ENCODE measurements around the gene PPCDC. TPM values are rescaled to one million over a fixed set of nuclear protein-coding genes. Genes with fewer than 3 reads are reported as not detected.
"Not testable (repeated sequence)": the region's sequence is repeated elsewhere in the genome, so short reads cannot be mapped to it uniquely, and the experiment has no call there.

Gene PPCDC
- polyA plus RNA-seq, 10 donors, result 4.9 to 8.7 (median 7.1) TPM

DNA sequence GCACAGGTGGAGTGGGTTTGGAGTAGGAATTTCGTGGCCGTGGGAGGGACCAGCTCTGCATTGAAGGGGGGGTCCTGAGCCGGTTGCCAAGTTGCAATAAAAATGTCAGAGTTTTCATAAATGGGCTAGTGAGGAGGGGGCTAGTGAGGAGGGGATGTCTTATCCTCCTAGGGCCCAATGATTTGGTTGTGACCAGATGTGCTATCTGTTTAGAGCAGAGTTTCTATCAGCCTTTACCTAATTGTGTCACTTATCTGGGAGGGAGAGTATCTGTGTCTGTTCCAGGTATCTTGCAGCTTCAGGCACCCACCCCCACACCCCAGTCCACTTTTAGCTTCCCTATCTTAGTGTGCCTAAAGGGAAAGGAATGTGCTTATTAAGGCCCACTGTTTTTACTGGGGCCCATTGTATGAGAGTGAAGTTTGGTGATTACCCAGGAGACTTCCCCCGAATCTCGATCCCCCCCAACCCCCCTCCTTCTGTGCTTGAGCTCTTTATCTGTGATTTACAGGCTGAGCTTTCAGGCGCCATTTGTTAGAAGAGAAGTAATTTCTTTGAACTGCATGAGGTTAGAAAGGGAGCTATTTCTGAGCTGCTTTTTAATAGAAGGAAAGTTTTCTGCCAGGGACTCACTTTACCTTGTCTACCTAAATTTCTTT, 42.6 kb downstream of the PPCDC start:
- no peak for DNase-seq

DNA sequence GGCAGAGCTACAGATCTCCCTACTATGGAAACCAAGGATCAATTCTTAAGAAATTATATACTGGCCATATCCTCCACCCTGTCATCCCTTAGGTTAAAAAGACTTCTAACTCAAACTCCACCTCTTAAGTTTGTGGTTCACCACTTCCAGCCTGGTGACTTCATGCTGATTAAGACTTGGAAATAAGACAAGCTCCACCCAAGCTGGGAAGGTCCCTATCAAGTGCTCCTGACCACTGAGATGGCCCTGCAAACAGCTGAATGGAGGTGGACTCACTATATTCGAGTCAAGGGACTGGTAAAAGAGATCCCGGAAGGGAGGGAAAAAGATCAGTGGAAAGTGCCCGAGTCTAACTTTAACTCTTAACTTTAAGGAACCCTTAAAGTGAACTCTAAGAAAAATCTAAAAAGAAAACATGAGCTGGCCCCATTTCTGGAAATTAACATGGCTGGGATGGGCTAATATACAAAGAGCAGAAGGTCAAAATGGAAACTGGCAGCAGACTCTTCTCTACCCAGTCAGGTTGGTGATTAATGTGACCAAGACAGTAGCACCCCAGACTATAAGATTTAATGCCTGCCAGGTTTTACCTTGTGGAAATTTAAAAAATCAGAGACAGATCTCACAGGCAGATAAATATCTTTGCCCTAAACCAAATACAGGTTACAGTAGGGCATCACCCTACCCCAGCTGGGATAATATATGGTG, 43.9 kb downstream of the PPCDC start:
- DNase-seq, result no peak

DNA sequence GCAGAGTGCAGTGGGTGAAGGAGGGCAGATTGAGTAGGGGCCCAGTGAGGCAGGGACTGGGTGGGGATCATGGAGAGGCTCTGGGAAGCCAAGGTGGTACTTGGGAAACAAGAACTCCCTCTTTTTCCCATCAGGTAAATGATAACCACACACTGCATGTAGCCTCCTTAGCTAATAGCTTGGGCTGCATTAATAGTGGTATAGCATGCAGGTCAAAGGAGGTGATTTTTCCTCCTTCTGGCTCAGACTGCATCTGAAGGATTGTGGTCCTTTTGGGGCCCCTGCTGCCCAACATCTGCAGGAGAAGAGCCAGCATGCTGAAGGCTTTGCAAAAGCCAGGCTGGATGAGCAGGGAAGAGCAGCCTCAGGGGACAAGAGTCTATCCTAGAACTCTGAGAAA, 45.4 kb downstream of the PPCDC start:
- no peak for DNase-seq

DNA sequence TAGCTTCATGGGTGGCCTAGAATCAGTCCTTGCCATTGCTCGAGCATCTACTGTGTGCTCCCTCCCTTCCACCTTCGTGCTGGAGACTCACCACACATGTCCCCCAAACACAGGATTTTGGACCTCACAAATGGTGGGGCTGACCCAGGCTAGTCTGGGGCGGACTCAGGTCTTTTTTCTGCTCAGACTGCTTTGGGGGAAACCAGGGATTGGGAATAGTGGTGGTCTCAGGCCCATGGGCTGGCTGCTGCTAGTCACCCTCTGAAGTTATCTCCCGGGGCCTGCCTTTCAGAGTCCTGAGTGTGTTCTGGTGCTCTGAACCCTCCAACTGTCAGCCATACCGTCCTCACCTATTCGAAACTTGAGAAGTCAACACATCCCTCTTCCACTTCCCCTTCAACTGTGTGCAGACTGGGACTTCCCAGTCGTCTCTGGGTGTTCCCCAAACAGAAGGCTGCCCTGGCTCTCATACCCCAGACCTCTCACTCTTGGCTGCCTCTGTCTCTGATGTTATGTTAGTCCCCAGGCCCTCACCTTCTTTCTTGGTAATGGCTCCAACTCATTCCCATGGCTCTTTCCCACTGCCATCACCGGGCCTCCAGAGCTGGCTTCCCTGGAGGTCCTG, 46.0 kb downstream of the PPCDC start:
- DNase-seq, result no peak

DNA sequence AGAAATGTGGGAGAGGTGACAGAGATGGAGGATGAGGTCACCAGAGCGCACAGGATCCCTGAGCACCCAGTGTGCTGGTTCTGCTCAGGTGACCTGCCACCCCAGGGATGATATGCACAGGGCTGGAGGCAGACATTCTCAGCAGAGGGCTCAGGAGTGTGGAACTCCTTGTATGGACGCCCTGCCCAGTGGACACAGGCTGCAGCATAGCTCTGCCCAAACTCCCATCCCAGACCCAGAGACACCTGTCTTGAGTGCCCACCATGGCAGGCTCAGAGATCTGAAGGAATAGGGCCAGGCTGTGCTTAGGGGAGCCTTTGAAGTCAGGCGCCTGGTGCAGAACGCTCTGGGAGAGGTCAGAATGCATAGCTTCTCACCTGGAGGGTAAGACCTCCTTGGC, 47.3 kb downstream of the PPCDC start:
- no peak for DNase-seq

DNA sequence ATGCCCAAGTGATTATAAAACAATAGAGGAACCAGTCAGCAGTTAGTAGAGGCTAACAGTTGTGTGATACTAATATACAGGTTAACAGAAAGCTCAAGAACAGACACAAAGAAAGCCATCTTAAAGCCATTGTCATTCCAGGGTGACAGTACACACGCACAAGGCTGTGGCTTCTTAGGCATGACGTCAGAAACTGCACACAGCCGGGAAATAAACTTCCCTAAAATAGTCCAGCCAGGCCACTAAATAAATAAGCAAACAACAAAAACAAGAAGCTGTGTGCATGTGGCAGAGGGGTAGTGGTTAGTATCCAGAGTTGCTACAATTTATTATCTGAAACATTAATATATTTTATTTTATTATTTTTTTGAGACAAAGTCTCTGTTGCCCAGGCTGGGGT, 49.8 kb downstream of the PPCDC start:
- DNase-seq, result no peak

DNA sequence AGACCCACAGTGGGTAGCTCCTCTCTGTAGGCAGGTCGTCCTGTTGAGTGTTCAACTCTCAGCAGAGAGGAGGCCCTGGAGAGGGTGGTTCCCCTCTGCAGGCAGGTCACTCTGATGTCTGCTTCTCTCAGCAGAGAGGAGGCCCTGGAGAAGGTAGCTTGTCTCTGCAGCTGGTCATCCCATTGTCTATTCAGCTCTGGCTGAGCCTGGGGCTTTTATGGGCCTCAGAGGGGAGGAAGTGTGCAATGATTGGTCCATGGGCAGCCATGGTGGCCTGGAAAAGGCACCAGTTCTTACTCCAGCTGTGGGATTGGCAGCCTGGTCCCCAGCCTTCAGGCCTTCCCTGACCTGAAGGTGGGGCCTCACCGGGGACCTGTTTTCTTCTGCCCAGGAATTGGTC, 52.9 kb downstream of the PPCDC start:
- DNase-seq, result no peak

DNA sequence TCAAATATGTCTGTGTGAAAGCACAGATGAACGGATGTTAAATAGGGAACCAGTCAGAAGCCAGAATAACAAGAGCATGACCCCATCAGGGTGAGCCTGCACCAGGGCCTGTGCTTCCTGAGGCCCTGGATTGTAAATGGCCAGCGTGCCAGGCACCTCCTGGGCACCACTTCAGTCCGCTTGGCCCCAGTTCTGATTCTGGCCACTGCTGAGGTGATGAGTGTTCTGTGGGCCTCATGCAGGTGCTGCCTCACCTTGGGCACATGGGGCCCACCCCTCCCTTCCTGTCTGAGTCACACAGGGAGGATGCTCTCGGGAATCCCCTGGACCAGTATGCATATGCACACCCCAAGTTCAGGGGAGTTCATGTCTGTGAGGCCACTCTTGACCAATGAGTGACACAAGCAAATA, 54.2 kb downstream of the PPCDC start:
- not testable (repeated sequence) for DNase-seq

DNA sequence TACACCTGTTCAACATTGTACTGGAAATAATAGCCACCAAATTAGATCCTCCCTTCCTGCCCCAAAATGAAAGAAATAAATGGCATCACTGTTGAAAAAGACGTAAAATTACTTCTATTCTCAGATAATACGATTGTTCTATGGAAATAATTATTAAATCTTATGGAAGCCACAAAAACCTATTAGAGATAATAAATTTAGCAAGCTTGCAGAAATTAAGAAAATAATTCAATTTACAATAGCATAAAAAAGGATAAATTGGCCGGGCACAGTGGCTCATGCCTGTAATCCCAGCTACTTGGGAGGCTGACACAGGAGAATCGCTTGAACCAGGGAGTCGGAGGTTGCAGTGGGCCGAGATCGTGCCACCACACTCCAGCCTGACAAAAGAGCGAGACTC, 57.8 kb downstream of the PPCDC start:
- DNase-seq, result no peak

DNA sequence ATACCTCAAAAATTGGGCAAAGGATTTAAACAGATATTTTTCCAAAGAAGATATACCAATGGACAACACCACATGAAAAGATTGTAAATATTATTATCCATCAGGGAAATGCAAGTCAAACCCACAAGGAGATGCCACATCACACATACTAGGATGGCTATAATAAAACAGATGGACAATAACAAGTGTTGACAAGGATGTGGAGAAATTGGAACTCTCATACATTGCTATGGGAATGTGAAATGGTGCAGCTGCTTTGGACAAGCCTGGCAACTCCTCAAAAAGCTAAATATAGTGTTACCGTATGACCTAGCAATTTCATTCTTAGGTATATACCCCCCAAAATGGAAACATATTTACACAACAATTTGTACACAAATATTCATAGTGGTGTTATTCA, 59.3 kb downstream of the PPCDC start:
- DNase-seq, result no peak

DNA sequence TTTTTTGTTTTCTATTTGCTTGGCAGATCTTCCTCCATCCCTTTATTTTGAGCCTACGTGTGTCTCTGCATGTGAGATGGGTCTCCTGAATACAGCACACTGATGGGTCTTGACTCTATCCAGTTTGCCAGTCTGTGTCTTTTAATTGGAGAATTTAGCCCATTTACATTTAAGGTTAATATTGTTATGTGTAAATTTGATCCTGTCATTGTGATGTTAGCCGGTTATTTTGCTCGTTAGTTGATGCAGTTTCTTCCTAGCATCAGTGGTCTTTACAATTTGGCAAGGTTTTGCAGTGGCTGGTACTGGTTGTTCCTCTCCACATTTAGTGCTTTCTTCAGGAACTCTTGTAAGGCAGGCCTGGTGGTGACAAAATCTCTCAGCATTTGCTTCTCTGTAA, 62.3 kb downstream of the PPCDC start:
- DNase-seq, result not testable (repeated sequence)

DNA sequence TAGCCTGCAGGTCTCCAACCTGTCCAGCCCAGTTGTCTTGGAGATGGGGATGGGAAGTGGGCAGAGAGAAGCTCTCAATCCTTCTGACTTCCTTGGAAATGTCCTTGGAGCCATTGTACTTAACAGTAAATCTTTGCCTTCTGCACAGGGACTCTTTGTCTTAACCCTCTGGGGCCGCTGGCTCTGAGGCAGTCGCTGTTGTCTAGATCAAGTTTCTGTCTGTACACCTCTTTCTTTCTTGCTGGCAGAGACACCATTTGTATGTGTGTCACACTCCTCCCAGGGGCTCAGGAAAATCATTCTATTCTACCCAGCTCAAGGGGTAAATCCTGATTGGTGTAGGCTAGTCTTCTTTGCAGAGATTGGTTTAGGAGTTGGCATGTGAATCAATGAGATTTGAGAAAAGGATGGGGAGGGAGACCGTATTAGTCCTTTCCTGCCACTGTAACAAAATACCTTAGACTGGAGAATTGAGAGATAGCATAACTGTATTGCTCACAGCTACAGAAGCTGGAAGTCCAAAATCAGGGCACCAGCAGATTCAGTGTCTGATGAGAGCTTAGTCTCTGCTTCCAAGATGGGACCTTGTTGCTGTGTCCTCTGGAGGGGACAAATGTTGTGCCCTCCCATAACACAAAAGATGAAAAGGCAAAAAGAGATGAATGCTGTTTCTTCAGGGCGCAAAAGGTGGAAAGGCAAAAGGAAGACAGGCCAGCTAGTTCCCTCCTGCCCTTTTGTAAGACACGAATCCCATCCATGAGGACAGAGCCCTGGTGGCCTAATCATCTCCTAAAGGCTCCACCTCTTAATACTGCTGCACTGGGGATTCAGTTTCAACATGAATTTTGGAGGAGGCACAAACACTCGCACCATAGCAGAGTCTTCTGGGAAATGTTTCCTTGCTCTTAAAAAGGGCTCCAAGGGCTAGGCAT, 66.3 kb downstream of the PPCDC start:
- no peak for DNase-seq

DNA sequence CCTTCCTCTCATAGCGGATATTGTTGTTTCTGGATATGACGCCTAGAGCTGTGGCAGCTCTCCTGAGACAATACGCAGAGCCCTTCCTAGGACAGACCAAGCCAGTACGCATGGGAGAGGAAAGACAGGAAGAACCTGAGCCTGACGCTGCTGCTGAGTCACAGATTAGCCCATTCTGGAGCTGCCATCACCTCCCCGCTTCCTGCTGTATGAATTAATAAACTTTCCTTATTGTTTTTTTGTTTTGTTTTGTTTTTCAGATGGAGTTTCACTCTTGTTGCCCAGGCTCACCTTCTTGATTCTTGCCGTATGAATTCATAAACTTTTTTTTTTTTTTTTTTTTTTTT, 67.0 kb downstream of the PPCDC start:
- peak in 1 of 3 donors; percentile 22 for DNase-seq

DNA sequence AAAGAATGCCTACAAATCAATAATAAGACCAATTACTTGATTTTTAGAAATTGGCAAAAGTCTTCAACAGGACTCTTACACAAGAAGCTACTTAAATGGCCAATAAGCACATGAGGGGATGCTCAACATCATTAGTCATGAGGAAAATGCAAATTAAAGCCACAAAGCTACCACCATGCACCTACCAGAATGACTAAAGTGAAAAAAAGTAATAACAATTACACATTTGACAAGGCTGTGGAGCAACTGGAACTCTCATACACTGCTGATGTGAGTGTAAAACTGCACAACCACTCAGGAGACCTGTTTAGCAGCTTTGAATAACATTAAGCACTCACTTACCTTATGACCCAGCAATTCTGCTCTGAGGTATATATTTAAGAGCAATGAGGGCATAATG, 68.4 kb downstream of the PPCDC start:
- DNase-seq, result no peak

DNA sequence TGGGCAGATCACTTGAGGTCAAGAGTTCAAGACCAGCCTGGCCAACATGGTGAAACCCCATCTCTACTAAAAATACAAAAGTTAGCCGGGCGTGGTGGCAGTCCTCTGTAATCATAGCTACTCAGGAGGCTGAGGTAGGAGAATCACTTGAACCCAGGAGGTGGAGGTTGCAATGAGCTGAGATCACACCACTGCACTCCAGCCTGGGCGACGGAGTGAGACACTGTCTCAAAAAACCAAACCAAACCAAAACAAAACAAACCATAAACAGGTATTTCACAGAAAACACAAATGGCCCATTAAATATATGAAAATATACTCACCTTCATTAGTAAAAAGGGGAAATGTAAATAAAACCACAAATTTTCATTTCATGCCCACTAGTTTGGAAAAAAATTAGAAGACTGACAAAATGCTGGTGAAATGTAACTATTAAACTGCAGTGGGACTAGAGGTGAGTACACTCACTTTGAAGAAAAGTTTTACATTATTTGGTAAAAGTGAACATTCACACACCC, 71.6 kb downstream of the PPCDC start:
- DNase-seq, result not testable (repeated sequence)

DNA sequence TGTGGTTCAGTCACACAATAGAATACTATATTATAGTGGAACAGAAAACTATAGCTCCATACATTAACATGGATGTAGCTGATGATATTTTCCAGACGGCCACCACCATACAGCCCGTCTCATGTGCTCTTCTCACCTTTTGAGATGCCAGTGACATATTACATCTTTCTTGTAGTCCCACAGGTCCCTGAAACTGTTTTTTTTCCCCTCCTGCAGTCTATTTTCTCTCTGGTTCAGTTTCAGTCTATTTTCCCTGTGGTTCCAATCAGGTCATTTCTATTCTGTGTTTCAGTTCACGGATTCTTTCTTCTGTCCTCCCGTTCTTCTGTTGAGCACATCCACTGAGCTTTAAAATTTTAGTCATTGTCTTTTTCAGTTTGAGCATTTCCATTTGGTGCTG, 72.2 kb downstream of the PPCDC start:
- no peak for DNase-seq

DNA sequence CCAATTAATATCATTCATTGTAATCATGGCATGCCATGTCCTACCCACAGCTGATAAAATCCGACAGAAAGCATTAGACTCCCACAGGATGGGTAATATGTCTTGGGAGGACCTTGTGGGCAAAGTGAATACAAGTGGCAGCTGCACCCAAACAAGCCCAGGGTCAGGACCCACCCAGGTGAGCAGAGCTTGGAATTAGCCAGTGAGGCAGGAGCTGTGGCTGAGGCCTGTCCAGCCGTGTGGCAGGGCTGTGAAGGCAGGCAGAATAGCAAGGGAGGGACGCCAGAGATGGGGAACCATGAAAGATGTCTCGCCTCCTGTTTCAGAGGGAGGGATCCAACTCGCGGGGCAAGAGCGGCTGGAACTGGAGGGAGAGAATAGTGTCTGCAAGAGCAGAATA, 74.5 kb downstream of the PPCDC start:
- no peak for DNase-seq

DNA sequence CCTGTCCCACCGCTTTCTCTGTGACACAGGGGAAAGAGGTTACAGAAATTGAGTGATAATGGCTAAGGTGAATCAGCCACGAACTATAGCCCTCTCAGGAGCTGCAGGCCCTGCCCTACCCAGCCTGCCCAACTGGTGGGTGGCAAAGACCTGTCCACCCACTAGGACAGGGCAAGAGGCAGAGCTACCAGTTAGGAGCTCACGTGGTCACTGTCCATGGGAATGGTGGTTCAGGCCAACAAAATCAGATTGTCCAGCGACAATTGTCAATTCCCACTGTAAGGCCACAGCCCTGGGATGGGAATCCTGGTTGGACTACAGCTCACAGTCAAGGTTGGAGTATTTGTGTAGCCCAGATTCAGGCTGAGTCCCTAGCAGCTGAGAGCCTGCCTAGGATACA, 75.0 kb downstream of the PPCDC start:
- DNase-seq, result no peak
